HepG2 (cell line): Measurements from ENCODE around the gene PBX1. TPM values are rescaled to one million over a fixed set of nuclear protein-coding genes. Genes with fewer than 3 reads are reported as not detected.

Experiments used
- ATAC-seq: fragments of 200-7000 bp; cut with Tn5 transposase; 3 replicates; pipeline ENCODE4 v1.9.1; 2020; ENCODE audit warnings: mild to moderate bottlenecking, moderate library complexity
- BruUV-seq: library from RNA; stranded (reverse); fragments of 400-500 nt; replicated peaks from 2 replicates; lab custom pipeline; 2021; lab: Mats Ljungman, UMichigan
- CTCF ChIA-PET: fragments of 300-600 bp; formaldehyde crosslinking; extraction: SDS; loops from one replicate; lab custom pipeline; 2021; ENCODE audit warnings: low total read pairs, inconsistent platforms, low intra/inter-chr PET ratio; lab: Yijun Ruan, JAX
- POLR2A ChIA-PET: fragments of 350-600 bp; sonication (Branson Sonifier 250); formaldehyde crosslinking; loops from one replicate; lab custom pipeline; 2020; ENCODE audit warnings: antibody characterized with exemption, inconsistent platforms; lab: Yijun Ruan, JAX
- DNase-seq: peaks from one replicate; pipeline ENCODE4 v3.0.0-alpha.2; 2015; ENCODE audit warnings: low spot score
- FAIRE-seq: peaks from 3 replicates; lab custom pipeline; 2011; peaks lifted over from hg19 to GRCh38; lab: Jason Lieb, UNC
- H2AFZ ChIP-seq: one replicate; pipeline ENCODE4 v1.6.1; 2011; ENCODE audit warnings: low read length, inconsistent platforms
- H3K27ac ChIP-seq: fragments of 300-600 bp; 3 replicates; pipeline ENCODE4 v1.8.0; 2011; ENCODE audit warnings: mixed run types, mild to moderate bottlenecking, mixed read lengths, low read length, inconsistent platforms; ENCODE audit not compliant: insufficient read depth; ENCODE audit errors: extremely low read length
- H3K27me3 ChIP-seq, 2 experiments: fragments of 200-600 bp in 1 of 2; 2 replicates in 1 of 2; 3 replicates in 1 of 2; pipeline versions ENCODE4 v1.6.0 to v1.8.0; 2011; ENCODE audit warnings: low read length in 2 of 2, mild to moderate bottlenecking in 2 of 2, moderate library complexity in 2 of 2, inconsistent platforms in 1 of 2; ENCODE audit not compliant: insufficient read depth in 2 of 2, control insufficient read depth in 1 of 2
- H3K36me3 ChIP-seq, 2 experiments: fragments of 200-600 bp in 1 of 2; replicated peaks in 1 of 2; 2 replicates in 1 of 2; 3 replicates in 1 of 2; pipeline versions ENCODE4 v1.5.1 to v1.8.0; 2011; ENCODE audit warnings: low read length in 2 of 2, inconsistent platforms in 1 of 2; ENCODE audit not compliant: insufficient read depth in 2 of 2, control insufficient read depth in 1 of 2
- H3K4me1 ChIP-seq: 2 replicates; pipeline ENCODE4 v1.5.1; 2012; ENCODE audit warnings: low read length, inconsistent platforms; ENCODE audit not compliant: insufficient read depth
- H3K4me2 ChIP-seq: 2 replicates; pipeline ENCODE4 v1.6.0; 2011; ENCODE audit warnings: low read depth, low read length, inconsistent platforms
- H3K4me3 ChIP-seq, 3 experiments: fragments of 200-600 bp in 1 of 3; sonication (generic), shearing (Covaris generic) in 1 of 3; replicated peaks in 1 of 3; 2 replicates each; pipeline ENCODE4 v1.5.1; 2011 to 2016; ENCODE audit warnings: low read length in 3 of 3, inconsistent platforms in 2 of 3, low read depth in 2 of 3, mild to moderate bottlenecking in 2 of 3, control low read depth in 1 of 3, mixed read lengths in 1 of 3; ENCODE audit not compliant: insufficient read depth in 1 of 3
- H3K79me2 ChIP-seq: one replicate; pipeline ENCODE4 v1.6.1; 2011; ENCODE audit warnings: low read length, inconsistent platforms; ENCODE audit not compliant: insufficient read depth
- H3K9ac ChIP-seq: 2 replicates; pipeline ENCODE4 v1.6.0; 2011; ENCODE audit warnings: mild to moderate bottlenecking, low read depth, low read length, inconsistent platforms; ENCODE audit not compliant: insufficient read depth
- H3K9me3 ChIP-seq: 2 replicates; pipeline ENCODE4 v1.5.1; 2012; ENCODE audit warnings: mild to moderate bottlenecking, low read length
- H4K20me1 ChIP-seq: 2 replicates; pipeline ENCODE4 v1.6.0; 2011; ENCODE audit warnings: inconsistent platforms, mild to moderate bottlenecking, low read length, moderate library complexity; ENCODE audit not compliant: insufficient read depth
- CBX1 ChIP-seq: IDR thresholded peaks from one replicate; pipeline ENCODE4 v1.6.1; 2016; ENCODE audit warnings: antibody characterized with exemption, low read depth
- STAT5B ChIP-seq: sonication (generic); formaldehyde crosslinking; IDR thresholded peaks from 2 replicates; pipeline ENCODE4 v1.4.0; 2020; ENCODE audit warnings: missing genetic modification reagents
- ZNF160 ChIP-seq: sonication (generic); formaldehyde crosslinking; IDR thresholded peaks from 2 replicates; pipeline ENCODE4 v1.8.0; 2022; ENCODE audit warnings: mild to moderate bottlenecking, inconsistent platforms, missing genetic modification reagents
- ZNF232 ChIP-seq: sonication (generic); formaldehyde crosslinking; IDR thresholded peaks from 2 replicates; pipeline ENCODE4 v1.4.0; 2020; ENCODE audit warnings: missing genetic modification reagents, borderline replicate concordance
- ZNF253 ChIP-seq: sonication (generic); formaldehyde crosslinking; IDR thresholded peaks from 2 replicates; pipeline ENCODE4 v1.8.0; 2022; ENCODE audit warnings: mild to moderate bottlenecking, missing genetic modification reagents, borderline replicate concordance
- ZSCAN20 ChIP-seq: sonication (generic); formaldehyde crosslinking; IDR thresholded peaks from 2 replicates; pipeline ENCODE4 v1.4.0; 2020; ENCODE audit warnings: missing genetic modification reagents, mild to moderate bottlenecking, borderline replicate concordance
- ZSCAN31 ChIP-seq: sonication (generic); formaldehyde crosslinking; IDR thresholded peaks from 2 replicates; pipeline ENCODE4 v1.5.0; 2020; ENCODE audit warnings: low read depth, mild to moderate bottlenecking, missing genetic modification reagents
- WGBS: methylation state at CpG from one replicate; pipeline ENCODE4 v1.1.6; 2017; ENCODE audit warnings: low lambda C conversion rate; 5-methylcytosine and 5-hydroxymethylcytosine counted together
- in situ Hi-C: cut with HindIII; loops from 2 replicates; pipeline ENCODE4 v1.10.0; 2017; ENCODE audit warnings: low pct_unique_long_range_greater_than_20kb; ENCODE audit not compliant: extremely low pct_ligation_motif_present
- intact Hi-C: fragments of 100-400 bp; cut with micrococcal nuclease; formaldehyde crosslinking; loops from one replicate; pipeline ENCODE4 v1.10.0; 2022; ENCODE audit not compliant: unreplicated experiment
- polyA plus RNA-seq, 8 experiments: library from polyadenylated mRNA; depleted of rRNA in 3 of 8; stranded (reverse) in 7 of 8; unstranded in 1 of 8; fragments of >200 nt; fragmentation: Illumina TruSeq in 4 of 8; extraction: Trizol in 4 of 8; gene quantifications; 2 replicates each; pipeline versions ENCODE4 v1.2.1 to v1.2.3, GENCODE V29; 2011 to 2016; ENCODE audit warnings: low read depth in 4 of 8, missing spikeins in 1 of 8, mixed read lengths in 1 of 8; ENCODE audit not compliant: insufficient read depth in 1 of 8
- total RNA-seq, 5 experiments: library from RNA; depleted of rRNA; stranded (reverse); fragments of >200 nt; fragmentation: Illumina TruSeq; extraction: Trizol; gene quantifications; 2 replicates each; pipeline ENCODE4 v1.2.3, GENCODE V29; 2016; ENCODE audit warnings: low read depth in 1 of 5
- TF ChIP-seq, protein P1 (sequence below): sonication (generic); formaldehyde crosslinking; IDR thresholded peaks from 2 replicates; pipeline ENCODE4; 2020; ENCODE audit warnings: missing genetic modification reagents, mild to moderate bottlenecking, borderline replicate concordance
- TF ChIP-seq, protein P2 (sequence below): IDR thresholded peaks from 2 replicates; pipeline ENCODE4 v1.6.1; 2016

PBX1 gene
- total and polyA plus RNA-seq, 2 of the 13 experiments (the other 11 are each of a cell fraction or from before 2014, with no cell fraction given) = 0.24 TPM; not detected in 1

DNA sequence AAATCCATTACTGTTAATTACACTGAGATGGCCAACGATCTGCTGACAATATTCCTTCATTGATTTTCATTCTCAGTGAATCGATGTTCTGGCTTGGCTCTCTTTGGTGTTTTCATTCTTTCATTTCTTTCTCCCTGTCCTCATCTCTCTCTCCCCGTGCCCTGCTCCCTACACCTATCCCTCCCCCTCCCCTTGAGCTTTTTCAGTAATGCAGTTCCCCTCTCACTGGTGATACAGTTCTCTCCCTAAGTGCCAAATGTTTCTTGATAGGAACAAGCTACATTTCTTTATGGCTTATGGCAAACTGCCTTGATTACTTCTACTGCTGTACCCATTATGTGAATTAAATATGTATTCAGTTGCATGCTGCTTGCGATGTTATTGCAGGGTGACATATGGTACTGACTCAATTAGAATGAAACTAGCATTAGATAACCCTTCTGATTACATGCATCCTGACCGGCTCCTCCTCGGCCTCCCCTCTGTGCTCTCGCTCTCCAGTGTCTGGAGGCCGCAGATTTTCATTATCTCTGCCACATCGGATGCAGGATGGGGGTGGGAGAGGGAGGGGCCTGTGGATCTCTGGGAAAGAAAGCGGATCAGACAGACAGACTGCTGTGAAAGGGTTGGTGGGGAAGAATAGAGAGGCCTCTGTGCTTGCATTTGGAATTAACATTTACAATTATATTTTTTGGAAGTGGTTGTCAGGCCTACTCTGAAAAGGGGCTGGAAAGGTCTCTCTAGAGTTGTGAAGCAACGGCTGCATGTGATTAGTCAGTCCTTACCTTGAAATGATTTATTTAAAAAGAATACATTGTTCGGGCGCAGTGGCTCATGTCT, 130.9 kb downstream of the PBX1 start (continued):
- TF ChIP-seq, protein P1, sequence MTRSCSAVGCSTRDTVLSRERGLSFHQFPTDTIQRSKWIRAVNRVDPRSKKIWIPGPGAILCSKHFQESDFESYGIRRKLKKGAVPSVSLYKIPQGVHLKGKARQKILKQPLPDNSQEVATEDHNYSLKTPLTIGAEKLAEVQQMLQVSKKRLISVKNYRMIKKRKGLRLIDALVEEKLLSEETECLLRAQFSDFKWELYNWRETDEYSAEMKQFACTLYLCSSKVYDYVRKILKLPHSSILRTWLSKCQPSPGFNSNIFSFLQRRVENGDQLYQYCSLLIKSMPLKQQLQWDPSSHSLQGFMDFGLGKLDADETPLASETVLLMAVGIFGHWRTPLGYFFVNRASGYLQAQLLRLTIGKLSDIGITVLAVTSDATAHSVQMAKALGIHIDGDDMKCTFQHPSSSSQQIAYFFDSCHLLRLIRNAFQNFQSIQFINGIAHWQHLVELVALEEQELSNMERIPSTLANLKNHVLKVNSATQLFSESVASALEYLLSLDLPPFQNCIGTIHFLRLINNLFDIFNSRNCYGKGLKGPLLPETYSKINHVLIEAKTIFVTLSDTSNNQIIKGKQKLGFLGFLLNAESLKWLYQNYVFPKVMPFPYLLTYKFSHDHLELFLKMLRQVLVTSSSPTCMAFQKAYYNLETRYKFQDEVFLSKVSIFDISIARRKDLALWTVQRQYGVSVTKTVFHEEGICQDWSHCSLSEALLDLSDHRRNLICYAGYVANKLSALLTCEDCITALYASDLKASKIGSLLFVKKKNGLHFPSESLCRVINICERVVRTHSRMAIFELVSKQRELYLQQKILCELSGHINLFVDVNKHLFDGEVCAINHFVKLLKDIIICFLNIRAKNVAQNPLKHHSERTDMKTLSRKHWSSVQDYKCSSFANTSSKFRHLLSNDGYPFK = no peak
- TF ChIP-seq ZNF232 = no peak
- no peak for TF ChIP-seq CBX1
- no peak for TF ChIP-seq ZSCAN20
- no peak for TF ChIP-seq ZSCAN31 (CRISPR knock-in tag)
- TF ChIP-seq, all 625 proteins: peak for 0

DNA sequence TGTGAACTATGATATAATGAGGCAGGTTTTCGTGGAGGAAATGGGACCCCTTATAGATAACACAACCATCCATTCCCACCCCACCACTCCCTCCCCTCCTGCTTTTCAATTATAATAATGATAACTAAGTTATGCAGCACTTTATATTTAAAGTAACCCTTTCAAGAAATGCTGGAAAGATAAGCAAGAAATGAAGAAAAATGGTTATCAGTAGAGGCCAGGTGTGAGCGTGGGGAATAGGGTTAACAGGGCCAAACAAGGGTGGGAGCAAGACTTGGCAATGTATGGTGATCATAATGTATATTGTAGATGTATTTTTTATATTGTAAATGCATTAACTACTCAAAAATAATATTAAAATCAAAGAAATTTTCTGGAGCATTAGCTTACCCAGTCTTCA, 133.4 kb downstream of the PBX1 start:
- in situ Hi-C loops (no loop called here), intact Hi-C loops (no loop called here)
- Histone ChIP-seq H3K27me3 (no peaks in the 10 kb centered on the region), H3K9ac (no peak overlapping the region), H3K4me3 (no peak overlapping the region), H3K36me3 (no peaks in the 10 kb centered on the region), H4K20me1 (no peaks in the 10 kb centered on the region), H2AFZ (no peak overlapping the region), H3K4me2 (no peak overlapping the region), H3K27ac (no peak overlapping the region)
- no TSS peak for BruUV-seq
- 6% methylated on average over 2 of the region's 2 CpGs for WGBS
- ATAC-seq = no peak
- no peak for FAIRE-seq
- ChIA-PET POLR2A (no interaction called here), CTCF (no interaction called here)
- no peak for TF ChIP-seq STAT5B (CRISPR knock-in tag)
- TF ChIP-seq ZNF160 (CRISPR knock-in tag) = no peak
- TF ChIP-seq ZNF253 = no peak
- TF ChIP-seq, protein P2, sequence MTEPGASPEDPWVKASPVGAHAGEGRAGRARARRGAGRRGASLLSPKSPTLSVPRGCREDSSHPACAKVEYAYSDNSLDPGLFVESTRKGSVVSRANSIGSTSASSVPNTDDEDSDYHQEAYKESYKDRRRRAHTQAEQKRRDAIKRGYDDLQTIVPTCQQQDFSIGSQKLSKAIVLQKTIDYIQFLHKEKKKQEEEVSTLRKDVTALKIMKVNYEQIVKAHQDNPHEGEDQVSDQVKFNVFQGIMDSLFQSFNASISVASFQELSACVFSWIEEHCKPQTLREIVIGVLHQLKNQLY (CRISPR knock-in tag) = no peak
- TF ChIP-seq, all 625 proteins: peak for 0
- Histone ChIP-seq H3K4me1 (no peaks in the 10 kb centered on the region), H3K79me2 (no peaks in the 10 kb centered on the region), H3K9me3 (no peaks in the 10 kb centered on the region)
- DNase-seq = no peak
